OCI-M2 (cell line): ENCODE results near the gene HACD1.

Experiments used
- DNase-seq: peaks from one replicate; lab custom pipeline; 2025; ENCODE audit not compliant: unreplicated experiment; lab: John Stamatoyannopoulos, UW

HACD1 gene

GRCh38 chr10:17586821-17587234 is 30.3 kb downstream of the HACD1 start:
- DNase-seq, result no peak

GRCh38 chr10:17585016-17585415 is 32.2 kb downstream of the HACD1 start:
- DNase-seq, result no peak

- no peak for DNase-seq
These were observed 36.3 kb downstream of the HACD1 start for GRCh38 chr10:17580885-17581284.

- no peak for DNase-seq
These were observed 38.6 kb downstream of the HACD1 start for GRCh38 chr10:17578603-17579002.

GRCh38 chr10:17576768-17577167 is 40.4 kb downstream of the HACD1 start:
- no peak for DNase-seq

GRCh38 chr10:17564911-17565310 is 52.3 kb downstream of the HACD1 start:
- no peak for DNase-seq

GRCh38 chr10:17563452-17563851 is 53.7 kb downstream of the HACD1 start:
- DNase-seq, result no peak

GRCh38 chr10:17562614-17563013 is 54.6 kb downstream of the HACD1 start:
- no peak for DNase-seq

GRCh38 chr10:17561111-17561510 is 56.1 kb downstream of the HACD1 start:
- no peak for DNase-seq

GRCh38 chr10:17557459-17557858 is 59.7 kb downstream of the HACD1 start:
- no peak for DNase-seq

- no peak for DNase-seq
These were observed 68.4 kb downstream of the HACD1 start for GRCh38 chr10:17548770-17549169.

- DNase-seq, result no peak
These were observed 69.0 kb downstream of the HACD1 start for GRCh38 chr10:17548162-17548561.

GRCh38 chr10:17547060-17547459 is 70.1 kb downstream of the HACD1 start:
- DNase-seq, result no peak

GRCh38 chr10:17544465-17544864 is 72.7 kb downstream of the HACD1 start:
- DNase-seq, result no peak
